ENCODE results near the gene ATG7. TPM values are rescaled to one million over a fixed set of nuclear protein-coding genes. Genes with fewer than 3 reads are reported as not detected.
"Not testable (repeated sequence)": the region's sequence is repeated elsewhere in the genome, so short reads cannot be mapped to it uniquely, and the experiment has no call there.

ATG7 gene
- total RNA-seq, 1 donor: 92.4 TPM

DNA sequence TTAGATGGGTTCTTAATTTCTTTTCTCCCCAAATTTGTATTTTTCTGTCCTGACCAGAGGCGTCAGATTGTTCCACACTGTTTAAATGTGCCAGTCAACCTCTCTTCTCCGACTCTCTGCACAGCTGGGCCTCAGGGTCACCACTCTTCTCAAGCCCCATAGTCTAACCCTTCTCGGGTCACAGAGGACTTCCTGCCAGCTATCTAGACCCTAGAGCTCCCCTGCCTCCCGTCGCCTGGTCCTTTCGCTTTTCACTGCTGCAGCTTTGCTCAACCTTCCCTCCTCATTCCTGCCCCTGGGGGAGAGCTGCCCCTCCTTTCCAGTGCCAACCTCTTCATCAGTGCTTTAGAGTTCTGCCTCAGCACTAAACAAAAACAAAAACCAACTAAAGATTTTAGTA lies 151.7 kb downstream of the ATG7 start:
- no peak overlapping the region for H3K4me3 ChIP-seq (ENCODE audit: low read length)
- H3K9me3 ChIP-seq (ENCODE audit: low read depth, low read length): no peaks in the 10 kb centered on the region
- no peaks in the 10 kb centered on the region for H3K27me3 ChIP-seq (ENCODE audit: insufficient read depth, low read length)
- H3K4me1 ChIP-seq (ENCODE audit: insufficient read depth, low read length): no peaks in the 10 kb centered on the region

- no peak overlapping the region for H3K4me3 ChIP-seq (ENCODE audit: low read length)
- no peaks in the 10 kb centered on the region for H3K4me1 ChIP-seq (ENCODE audit: insufficient read depth, low read length)
- no peaks in the 10 kb centered on the region for H3K27me3 ChIP-seq (ENCODE audit: insufficient read depth, low read length)
- H3K9me3 ChIP-seq (ENCODE audit: low read depth, low read length): no peaks in the 10 kb centered on the region
Observed at GRCh38 chr3:11424277-11424676, 152.1 kb downstream of the ATG7 start.

DNA sequence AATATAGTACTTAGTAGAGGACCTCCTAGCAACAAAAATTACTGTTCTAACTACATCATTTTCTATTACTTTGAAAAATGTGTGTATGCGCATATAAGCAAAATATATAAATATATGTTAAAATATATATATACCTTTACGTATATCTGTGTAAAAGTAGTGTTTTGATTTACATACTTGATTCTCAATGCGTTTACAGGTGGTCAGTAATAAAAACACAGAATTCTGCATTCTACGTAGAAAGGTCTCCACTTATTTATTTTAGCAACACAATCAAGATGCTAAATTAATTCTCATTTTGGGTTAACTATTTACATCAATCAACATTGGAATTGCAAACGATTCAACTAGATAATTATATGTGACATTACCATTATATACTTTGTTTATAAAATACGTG lies 158.0 kb downstream of the ATG7 start:
- H3K9me3 ChIP-seq (ENCODE audit: low read depth, low read length): no peaks in the 10 kb centered on the region
- H3K4me3 ChIP-seq (ENCODE audit: low read length): no peak overlapping the region
- no peaks in the 10 kb centered on the region for H3K27me3 ChIP-seq (ENCODE audit: insufficient read depth, low read length)
- H3K4me1 ChIP-seq (ENCODE audit: insufficient read depth, low read length): no peaks in the 10 kb centered on the region

- H3K9me3 ChIP-seq (ENCODE audit: low read depth, low read length): no peaks in the 10 kb centered on the region
- H3K4me1 ChIP-seq (ENCODE audit: insufficient read depth, low read length): no peaks in the 10 kb centered on the region
- H3K4me3 ChIP-seq (ENCODE audit: low read length): no peak overlapping the region
- H3K27me3 ChIP-seq (ENCODE audit: insufficient read depth, low read length): no peaks in the 10 kb centered on the region
Observed at GRCh38 chr3:11430624-11431023, 158.4 kb downstream of the ATG7 start.

- Histone ChIP-seq H3K4me1 (ENCODE audit: insufficient read depth, low read length) (no peaks in the 10 kb centered on the region), H3K9me3 (ENCODE audit: low read depth, low read length) (no peaks in the 10 kb centered on the region), H3K27me3 (ENCODE audit: insufficient read depth, low read length) (no peaks in the 10 kb centered on the region), H3K4me3 (ENCODE audit: low read length) (no peak overlapping the region)
Observed at GRCh38 chr3:11431319-11431718, 159.1 kb downstream of the ATG7 start.

- H3K9me3 ChIP-seq (ENCODE audit: low read depth, low read length): no peaks in the 10 kb centered on the region
- no peak overlapping the region for H3K4me3 ChIP-seq (ENCODE audit: low read length)
- H3K4me1 ChIP-seq (ENCODE audit: insufficient read depth, low read length): no peaks in the 10 kb centered on the region
- H3K27me3 ChIP-seq (ENCODE audit: insufficient read depth, low read length): no peaks in the 10 kb centered on the region
Observed at GRCh38 chr3:11434017-11434526, 161.9 kb downstream of the ATG7 start.

DNA sequence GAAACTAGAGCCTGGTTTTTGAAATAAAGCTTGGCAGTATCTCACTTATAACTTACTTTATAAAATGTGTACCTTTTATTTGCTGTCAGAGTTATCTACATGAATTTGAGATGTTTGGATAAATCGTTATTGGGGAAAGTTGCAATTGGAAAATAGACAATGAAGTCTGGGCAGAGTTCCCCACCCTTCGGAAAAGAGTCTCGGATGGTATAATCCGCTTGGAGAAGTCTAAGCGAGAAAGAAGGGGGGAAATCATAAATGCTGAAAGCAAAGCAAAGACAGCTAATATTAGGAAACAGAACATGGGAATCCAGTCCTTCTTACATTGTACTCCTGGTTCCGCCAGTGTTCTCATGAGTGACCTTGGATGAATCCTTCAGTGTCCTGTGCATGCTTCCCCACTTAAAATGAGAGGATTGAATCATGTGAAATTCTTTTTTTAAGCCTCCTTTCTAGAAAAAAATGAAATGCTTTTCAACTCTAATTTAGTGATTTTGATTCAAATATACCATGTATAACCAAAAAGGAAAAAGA lies 162.4 kb downstream of the ATG7 start:
- Histone ChIP-seq H3K9me3 (ENCODE audit: low read depth, low read length) (no peaks in the 10 kb centered on the region), H3K4me3 (ENCODE audit: low read length) (no peak overlapping the region), H3K4me1 (ENCODE audit: insufficient read depth, low read length) (no peaks in the 10 kb centered on the region), H3K27me3 (ENCODE audit: insufficient read depth, low read length) (no peaks in the 10 kb centered on the region)

DNA sequence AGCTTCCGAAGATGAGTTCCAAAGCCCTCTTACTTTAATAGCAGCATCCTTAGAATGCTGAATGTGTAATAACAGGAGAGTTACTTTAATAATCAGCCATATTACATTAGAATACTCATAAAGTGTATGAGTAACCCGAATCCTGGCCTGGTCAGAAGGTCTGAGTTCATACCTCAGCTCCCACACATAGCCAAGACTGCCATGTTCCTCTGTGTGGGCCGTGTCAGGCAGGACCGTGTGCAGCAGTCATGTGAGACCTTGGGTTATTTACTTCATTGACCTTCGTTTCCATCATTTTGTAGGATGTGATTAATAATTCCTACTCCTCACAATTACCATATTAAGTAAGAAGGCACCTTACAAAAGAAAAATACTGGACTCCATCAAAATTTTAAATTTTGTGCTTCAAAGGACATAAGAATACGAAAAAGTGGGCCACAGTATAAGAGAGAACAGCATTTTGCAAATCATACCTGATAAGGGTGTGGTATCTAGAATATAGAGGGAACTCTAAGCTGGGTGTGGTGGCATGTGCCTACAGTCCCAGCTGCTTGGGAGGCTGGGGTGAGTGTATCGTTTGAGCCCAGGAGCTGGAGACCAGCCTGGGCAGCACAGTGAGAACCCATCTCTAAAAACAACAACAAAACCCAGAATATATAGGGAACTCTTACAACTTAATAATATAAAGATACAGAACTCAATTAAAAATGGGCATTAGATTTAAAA lies 163.4 kb downstream of the ATG7 start:
- H3K4me3 ChIP-seq (ENCODE audit: low read length): no peak overlapping the region
- H3K4me1 ChIP-seq (ENCODE audit: insufficient read depth, low read length): no peaks in the 10 kb centered on the region
- no peaks in the 10 kb centered on the region for H3K9me3 ChIP-seq (ENCODE audit: low read depth, low read length)
- no peaks in the 10 kb centered on the region for H3K27me3 ChIP-seq (ENCODE audit: insufficient read depth, low read length)

DNA sequence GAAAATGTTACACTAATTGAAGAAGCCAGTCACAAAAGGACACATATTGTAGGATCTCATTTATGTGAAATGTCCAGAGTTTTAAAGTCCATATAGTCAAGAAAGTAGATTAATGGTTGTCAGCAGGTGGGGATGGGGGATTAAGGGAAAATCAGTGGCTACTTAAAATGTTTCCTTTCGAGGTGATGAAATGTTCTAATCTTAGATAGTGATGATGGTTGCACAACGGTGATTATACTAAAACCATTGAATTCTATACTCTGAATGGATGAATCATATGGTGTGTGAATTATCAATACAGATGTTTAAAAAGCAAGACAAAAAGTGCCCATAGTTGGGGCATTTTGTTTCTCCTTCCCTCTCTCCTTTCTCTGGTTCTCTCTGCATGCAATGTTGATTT lies 164.6 kb downstream of the ATG7 start:
- H3K4me1 ChIP-seq (ENCODE audit: insufficient read depth, low read length): no peaks in the 10 kb centered on the region
- H3K4me3 ChIP-seq (ENCODE audit: low read length): no peak overlapping the region
- no peaks in the 10 kb centered on the region for H3K27me3 ChIP-seq (ENCODE audit: insufficient read depth, low read length)
- no peaks in the 10 kb centered on the region for H3K9me3 ChIP-seq (ENCODE audit: low read depth, low read length)

DNA sequence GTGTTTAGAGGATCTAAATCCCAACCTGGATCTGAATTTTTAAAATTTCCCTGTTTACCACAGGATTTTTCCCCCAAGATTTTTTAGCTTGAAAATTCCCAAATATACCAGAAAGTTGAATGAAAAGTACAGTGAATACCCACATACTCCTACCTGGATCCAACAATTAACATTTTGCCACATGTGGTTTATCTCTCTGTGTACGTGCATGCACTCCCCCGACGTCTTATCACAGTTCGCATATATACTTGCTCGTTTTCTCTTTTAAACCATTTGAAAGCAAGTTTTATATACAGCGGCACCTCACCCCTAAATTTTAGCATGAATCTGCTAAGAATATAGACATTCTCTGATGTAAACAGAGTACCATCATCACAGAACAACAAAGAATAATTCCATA lies 165.3 kb downstream of the ATG7 start:
- H3K4me3 ChIP-seq (ENCODE audit: low read length): no peak overlapping the region
- H3K27me3 ChIP-seq (ENCODE audit: insufficient read depth, low read length): no peaks in the 10 kb centered on the region
- no peaks in the 10 kb centered on the region for H3K9me3 ChIP-seq (ENCODE audit: low read depth, low read length)
- H3K4me1 ChIP-seq (ENCODE audit: insufficient read depth, low read length): no peaks in the 10 kb centered on the region

- Histone ChIP-seq H3K4me1 (ENCODE audit: insufficient read depth, low read length) (no peaks in the 10 kb centered on the region), H3K9me3 (ENCODE audit: low read depth, low read length) (no peaks in the 10 kb centered on the region), H3K27me3 (ENCODE audit: insufficient read depth, low read length) (no peaks in the 10 kb centered on the region), H3K4me3 (ENCODE audit: low read length) (no peak overlapping the region)
Observed at GRCh38 chr3:11438646-11439045, 166.4 kb downstream of the ATG7 start.

DNA sequence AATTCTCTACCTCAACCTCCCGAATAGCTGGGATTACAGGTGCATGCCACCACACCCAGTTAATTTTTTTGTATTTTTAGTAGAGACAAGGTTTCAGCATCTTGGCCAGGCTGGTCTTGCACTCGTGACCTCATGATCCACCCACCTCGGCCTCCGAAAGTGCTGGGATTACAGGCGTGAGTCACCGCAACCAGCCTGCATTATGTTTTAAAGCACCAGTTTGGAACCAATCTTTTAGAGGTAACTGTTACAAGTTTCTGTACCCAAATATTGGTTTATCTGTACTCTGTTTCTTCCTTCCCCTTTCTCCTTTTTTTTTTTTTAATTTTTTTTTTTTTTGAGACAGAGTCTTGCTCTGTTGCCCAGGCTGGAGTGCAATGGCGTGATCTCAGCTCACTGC lies 169.1 kb downstream of the ATG7 start:
- not testable (repeated sequence) for H3K4me1 ChIP-seq (ENCODE audit: insufficient read depth, low read length); H3K27me3 ChIP-seq (ENCODE audit: insufficient read depth, low read length); H3K9me3 ChIP-seq (ENCODE audit: low read depth, low read length)

GRCh38 chr3:11444404-11444803 lies 172.2 kb downstream of the ATG7 start:
- no peaks in the 10 kb centered on the region for H3K4me1 ChIP-seq (ENCODE audit: insufficient read depth, low read length)
- no peaks in the 10 kb centered on the region for H3K27me3 ChIP-seq (ENCODE audit: insufficient read depth, low read length)
- H3K4me3 ChIP-seq (ENCODE audit: low read length): no peak overlapping the region
- H3K9me3 ChIP-seq (ENCODE audit: low read depth, low read length): no peaks in the 10 kb centered on the region

More for the DNA sequence above, 169.1 kb downstream of the ATG7 start:
- not testable (repeated sequence) for H3K4me3 ChIP-seq (ENCODE audit: low read length)

DNA sequence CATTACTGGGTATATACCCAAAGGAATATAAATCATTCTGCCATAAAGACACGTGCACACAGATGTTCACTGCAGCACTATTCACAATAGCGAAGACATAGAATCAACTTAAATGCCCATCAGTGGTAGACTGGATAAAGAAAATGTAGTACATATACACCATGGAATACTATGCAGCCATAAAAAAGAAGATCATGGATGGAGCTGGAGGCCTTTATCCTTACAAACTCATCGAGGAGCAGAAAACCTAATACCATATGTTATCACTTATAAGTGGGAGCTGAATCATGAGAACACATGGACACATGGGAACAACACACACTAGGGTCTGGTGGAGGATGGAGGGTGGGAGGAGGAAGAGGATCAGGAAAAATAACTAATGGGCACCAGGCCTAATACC lies 173.0 kb downstream of the ATG7 start:
- not testable (repeated sequence) for H3K9me3 ChIP-seq (ENCODE audit: low read depth, low read length); H3K4me1 ChIP-seq (ENCODE audit: insufficient read depth, low read length); H3K27me3 ChIP-seq (ENCODE audit: insufficient read depth, low read length); H3K4me3 ChIP-seq (ENCODE audit: low read length)

GRCh38 chr3:11445883-11446282 lies 173.7 kb downstream of the ATG7 start:
- Histone ChIP-seq H3K9me3 (ENCODE audit: low read depth, low read length) (no peaks in the 10 kb centered on the region), H3K4me1 (ENCODE audit: insufficient read depth, low read length) (no peaks in the 10 kb centered on the region), H3K4me3 (ENCODE audit: low read length) (no peak overlapping the region), H3K27me3 (ENCODE audit: insufficient read depth, low read length) (no peaks in the 10 kb centered on the region)

DNA sequence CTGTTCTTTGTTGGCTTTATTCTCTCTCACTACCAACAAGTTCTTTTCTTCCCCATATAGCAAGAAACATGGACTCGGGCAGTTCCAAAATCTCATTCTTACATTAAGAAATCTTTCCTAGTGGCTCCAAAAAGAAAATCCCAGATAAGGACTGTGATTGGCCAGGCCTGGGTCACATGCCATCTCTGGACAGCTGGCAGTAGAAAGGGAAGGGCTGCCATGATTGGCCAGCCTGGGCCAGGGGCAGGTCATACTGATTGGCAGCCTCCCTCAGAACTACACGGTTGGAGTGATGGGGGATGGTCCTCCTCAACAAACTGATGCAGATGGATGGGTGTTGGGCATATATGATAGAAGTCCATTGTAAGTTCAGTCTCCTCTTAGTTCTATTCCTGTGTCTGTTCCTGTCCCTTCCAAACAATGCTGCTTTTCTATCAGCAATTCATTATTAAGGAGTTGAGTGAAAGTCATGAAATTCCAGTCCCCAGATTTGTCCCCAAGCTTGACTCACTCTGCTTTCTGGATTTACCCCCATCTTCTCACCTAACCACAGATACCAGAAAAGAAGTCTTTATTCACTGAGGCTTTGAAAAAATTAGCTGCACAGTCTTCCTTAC lies 175.5 kb downstream of the ATG7 start:
- H3K27me3 ChIP-seq (ENCODE audit: insufficient read depth, low read length): no peaks in the 10 kb centered on the region
- H3K4me3 ChIP-seq (ENCODE audit: low read length): no peak overlapping the region
- no peaks in the 10 kb centered on the region for H3K4me1 ChIP-seq (ENCODE audit: insufficient read depth, low read length)
- no peaks in the 10 kb centered on the region for H3K9me3 ChIP-seq (ENCODE audit: low read depth, low read length)

Data from mononuclear cell (primary cell).